Smooth muscle cell of the brain vasculature (primary cell): Measurements from ENCODE around the gene ARID5B.

ENCODE experiments used
- DNase-seq: peaks from one replicate; pipeline ENCODE4 v3.0.0-alpha.2; 2012; ENCODE audit warnings: low read depth, low spot score

The ARID5B gene

DNA sequence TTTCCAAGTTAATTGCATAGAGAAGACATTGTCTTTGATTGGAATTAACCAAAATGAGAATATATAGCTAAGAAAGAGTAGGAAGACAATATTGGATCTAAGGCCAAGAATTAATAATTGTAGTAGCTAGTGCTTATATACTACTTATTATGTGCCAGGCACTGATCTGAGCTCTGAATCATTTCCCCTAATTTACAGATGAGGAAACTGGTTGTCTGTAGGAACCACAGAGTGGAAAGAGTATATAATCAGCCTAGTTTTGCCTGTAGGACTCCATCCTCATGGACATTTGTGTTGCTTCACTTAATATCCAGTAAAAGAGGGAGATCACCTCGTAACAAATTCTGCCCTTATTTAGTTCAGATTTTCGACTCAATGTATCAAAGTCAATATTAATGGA is 127.9 kb downstream of the ARID5B start:
- no peak for DNase-seq

DNA sequence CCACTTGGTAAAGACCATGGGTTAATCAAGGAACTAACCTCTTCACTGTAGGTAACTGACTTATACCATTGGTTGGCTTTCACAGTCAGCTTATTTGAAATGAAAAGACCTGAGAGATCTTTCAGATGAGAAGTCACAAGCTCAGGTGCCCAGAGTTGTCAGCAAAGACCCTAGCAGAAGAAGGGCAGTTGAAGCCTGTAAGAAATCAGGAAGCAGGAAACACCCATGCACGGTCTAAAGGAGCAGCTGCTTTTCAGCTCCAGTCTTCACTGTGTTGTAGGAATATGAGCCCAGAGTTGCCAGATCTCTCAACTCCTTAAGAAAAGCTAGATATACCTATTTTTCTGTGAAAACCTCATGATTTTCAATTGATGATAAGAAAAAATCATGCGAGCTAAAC is 130.0 kb downstream of the ARID5B start:
- DNase-seq: no peak

DNA sequence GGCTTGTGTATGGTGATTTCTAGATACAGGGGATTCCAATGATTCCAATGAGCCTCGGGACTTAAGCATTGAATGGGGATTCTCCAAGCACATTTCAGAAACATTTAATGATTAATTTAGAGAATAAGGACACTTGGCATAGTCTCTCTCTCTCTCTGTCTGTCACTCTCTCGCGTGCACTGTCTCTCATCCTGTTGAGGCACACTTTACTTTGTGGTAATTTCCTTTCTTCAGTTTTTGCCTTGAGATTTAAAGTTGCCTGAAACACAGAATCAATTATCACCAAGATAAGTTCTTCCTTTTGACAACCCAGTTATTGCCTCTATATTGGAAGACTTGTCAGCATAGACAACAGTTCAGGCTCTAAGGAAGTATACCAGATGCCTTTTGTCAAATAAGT is 131.6 kb downstream of the ARID5B start:
- no peak for DNase-seq

DNA sequence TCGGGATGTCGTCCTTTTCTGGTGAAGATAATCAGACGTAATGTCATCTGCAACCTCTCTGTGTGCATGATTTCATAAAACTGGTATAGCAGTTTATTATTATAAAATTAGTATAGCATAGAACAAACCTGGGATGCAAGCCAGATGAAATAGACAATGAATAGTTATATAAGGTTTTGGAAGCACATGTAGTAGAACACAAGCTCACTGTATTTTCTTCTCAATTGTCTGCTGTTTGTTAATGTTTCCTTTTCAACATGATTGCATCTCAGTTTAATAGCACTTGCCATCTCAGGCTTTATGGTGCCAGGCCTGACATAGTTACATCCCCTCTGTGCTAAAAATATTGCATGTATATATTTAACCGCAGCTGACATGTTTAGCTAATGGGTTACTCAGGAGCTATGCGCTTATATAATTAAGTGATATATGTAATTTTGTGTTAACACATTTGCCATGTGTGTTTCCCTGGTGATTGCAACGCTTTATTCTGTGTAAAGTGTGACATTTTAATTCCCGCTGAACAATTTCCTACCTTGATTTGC is 132.7 kb downstream of the ARID5B start:
- DNase-seq: no peak

DNA sequence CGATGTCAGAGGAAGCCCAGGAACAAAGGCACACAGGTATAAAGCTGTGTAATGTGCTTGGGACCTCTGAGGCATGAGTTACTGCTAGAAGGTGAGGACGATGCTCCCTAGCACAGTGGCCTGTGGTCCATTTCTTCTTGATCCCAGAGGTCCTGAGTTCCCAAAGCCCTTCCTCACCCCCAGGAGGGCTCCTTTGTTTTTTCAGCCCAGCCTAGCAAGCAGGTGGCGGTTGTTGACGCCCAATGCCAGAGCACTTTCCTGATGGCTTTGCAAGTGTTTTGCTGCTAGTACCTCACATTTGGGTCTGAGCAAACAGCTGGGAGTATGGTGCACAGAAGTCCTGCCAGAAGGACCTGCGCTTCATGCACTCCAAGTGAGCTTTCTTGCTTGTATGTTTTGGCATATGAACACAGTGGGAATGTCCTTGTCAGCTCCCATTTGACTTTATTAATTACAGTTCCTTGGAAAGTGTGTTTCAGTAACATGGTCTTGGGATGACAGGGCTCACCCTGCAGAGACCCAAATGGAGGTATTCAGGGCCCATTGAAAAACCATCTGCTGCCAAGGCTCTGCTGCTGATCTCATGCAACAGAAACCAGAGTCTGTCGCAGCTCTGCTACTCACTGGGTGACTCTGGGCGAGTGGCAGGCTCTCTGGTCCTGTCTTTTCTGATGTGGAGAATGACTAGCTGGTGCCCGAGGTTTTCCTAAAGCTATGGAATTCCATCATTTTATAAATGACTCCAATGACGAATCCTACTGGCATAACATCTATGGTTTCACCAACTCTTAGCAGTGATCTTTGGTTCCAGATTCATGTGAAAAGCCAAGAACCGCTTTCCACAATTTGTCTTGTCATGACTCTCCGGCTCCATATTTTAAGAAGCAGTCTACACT is 134.9 kb downstream of the ARID5B start:
- DNase-seq: no peak

DNA sequence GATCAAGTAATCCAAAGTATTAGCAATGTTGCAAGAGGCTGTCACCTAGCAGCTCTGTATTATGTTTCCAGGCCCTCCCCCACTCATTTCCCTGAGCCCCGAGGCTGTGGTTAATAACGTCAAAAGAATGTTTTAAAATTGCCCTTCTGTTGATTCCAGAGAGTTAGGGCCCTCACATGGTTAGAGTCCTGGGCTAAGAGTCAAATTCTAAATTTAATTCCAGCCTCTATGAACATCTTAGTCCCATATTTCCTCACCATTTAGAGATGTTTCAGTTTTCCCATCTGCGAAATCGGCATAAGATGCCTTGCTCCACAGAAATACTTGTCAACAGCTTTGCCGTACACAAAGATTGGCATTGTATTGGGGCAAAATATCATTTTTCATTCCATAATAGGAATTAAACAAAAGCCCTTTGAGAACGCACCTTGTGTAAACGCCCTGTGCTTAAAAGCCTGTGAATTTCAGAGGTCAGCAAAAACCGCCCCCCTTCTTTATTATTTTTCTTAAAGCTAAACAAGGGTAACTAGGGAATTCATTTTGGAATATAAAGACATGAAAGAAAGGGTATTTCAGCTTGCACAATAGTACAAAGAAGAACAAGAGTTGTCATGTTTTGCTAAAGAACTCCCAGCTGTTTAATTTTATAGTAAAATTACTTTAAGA is 135.8 kb downstream of the ARID5B start:
- DNase-seq: no peak

DNA sequence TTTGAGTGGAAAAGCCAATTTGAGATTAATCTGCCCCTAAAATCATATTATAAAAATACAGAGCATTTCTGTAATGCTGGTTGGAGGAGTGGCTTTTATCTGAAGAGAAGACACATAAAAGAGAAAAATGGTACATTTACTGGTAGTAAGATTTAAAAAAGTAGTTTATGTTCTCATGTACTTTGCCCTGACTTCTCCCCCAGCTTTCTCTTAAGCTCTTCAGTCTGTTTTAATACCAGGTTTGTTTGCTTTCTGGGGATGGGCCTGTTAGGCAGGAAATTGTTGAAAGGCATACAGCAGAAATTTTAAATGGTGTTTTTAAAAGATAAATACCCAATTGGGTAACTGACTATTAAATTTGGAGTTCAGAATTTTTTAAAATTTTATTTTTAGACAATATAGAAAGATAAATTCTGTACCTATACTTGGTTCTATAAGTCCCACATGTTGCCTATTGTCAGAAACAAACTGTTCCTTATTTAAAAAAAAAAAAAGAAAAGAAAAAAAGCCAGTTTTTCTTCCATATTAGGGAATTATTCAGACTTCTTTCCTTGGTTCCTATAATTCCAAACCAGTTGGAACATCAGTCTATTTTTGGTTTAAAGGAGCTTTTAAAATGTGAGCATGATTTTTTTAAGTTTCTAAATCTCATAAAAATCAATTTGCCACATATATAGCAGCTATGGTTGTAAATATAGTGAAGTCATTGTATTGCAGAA is 136.6 kb downstream of the ARID5B start:
- DNase-seq: no peak

DNA sequence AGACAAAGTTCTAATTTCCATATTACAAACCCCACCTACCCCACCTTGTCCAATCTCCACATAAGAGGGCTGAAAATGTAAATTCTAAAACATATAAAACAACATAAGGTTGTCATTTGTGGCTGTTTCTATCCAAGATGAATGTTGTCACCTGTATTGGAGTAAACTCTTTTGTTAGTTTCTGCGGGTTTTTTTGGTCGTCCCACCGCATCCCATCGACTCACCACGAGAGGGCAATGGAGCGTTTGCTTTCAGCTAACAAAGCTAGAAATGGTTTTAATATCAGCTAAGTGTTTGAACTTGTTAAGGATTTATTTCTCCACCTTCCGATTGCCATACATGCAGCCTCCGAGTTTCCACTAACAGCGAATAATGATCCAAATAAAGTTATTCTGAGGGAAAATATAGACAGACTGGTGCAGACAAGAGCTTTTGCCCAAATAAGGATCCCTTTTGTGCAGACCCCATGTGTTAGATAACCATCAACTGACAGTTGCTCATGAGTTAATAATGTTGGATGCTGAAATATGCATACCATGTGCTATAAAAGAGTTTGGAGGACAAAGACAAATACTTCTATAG is 137.2 kb downstream of the ARID5B start:
- DNase-seq: no peak

DNA sequence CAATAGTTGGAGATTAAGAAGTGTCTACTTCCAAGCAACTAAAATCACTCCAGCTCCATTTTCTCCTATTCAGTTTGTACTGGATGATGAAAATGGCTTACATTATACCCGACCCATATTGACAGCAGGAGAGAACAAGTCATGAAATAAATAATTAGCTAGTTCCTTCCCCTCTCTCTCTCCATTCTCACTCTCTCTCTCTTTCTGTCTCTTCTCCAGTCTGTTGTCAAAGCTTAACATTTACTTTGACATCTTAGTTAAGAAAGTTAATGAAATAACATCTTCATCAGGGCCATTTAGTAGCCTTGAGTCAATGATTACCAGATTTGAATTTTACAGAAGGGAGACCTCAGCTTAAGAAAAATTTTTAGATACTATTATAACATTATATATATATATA is 138.5 kb downstream of the ARID5B start:
- DNase-seq: no peak

DNA sequence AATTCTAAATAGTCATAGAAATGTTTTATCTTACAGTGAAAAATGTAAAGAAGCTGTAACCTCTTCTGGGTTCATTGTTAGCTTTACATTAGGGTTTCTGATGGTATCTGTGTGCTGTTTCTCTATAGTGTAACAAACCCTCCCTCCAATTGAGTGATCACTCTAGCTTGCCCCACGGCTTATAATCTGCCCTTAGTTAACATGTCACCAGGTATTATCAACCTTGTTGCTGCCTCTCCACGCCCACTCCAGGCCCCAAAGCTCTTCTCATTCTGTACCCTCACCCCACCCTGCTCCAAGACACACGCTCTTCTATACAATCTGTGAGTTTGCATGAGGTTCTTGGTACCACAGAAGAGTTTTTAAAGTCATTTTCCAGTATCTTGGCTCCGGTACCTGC is 139.4 kb downstream of the ARID5B start:
- no peak for DNase-seq

DNA sequence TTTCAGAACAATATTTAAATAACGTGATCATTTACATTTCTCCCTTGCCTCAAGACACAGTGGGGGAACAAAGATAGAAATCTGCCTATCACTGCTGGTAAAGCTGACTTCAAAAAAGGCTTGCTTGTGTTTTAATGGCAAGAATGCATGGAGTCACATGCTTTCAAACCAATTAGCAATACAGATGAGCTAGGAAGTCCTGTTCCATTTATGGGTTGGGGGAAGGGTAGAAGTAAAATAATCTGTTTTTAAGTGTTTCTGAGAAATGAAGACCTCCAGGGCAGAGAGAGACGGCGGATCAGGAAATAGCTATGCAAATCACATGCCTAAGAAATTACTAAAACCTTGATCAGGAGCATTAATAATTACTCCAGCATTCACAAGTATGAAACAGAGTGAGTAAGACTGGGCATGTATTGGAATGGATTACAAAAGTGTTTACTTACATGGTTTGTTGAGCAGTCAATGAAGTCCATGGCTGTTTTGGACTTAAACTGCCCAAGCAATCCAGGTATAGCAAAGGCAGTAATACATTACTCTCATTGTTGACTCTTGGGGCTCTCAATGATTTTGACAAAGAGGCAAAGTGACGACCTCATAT is 142.0 kb downstream of the ARID5B start:
- DNase-seq: no peak

DNA sequence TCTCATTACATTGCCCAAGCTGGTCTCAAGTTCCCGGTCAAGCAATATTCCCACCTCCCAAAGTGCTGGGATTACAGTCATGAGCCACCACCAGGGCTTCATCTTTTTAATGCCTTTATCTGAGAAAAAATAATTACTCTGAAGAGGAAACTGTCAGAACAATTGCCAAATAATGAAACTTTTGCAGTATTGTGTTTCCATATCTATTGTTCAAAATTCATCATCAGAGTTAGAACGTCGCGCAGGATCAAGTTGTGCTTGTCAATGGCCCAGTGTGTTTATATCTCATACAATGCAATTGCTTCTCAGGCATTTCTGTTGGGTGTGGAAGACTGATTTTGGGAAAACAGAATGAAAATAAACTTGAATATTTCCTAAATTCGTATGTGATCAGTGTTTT is 143.1 kb downstream of the ARID5B start:
- DNase-seq: no peak

DNA sequence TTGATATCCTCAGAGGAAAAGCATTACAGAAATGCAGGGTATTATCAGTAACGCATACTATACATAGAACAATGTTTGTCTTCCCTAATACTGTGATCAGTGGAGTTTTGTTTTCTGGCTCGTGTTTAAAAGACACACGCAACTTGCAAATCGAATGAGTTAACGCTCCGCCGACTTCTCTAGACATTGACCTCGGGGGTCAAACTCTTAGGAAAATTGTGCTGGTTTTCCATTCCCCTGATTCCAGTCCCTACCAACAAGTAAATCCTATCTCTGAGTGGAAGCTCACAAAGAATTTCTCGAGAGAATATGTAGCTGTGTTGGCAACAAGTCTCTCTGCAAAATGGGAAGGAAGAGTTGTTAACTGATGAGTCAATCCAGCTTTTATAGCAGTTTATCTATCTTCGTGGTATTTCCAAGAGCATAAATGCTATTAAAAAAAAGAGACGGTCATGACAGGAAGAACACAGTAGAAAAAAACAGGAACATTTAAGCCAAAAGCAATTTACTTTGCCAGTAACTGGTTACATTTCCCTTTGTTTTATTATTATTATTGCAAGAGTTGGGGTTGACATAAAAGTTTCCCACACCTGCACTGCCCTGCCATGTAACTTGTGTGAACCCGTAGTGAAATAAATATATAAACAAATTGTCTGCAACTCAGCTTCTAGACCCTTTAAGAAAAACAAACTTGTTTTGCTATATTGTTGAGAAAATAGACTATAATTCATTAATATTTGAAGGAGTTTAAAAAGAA is 144.4 kb downstream of the ARID5B start:
- no peak for DNase-seq

DNA sequence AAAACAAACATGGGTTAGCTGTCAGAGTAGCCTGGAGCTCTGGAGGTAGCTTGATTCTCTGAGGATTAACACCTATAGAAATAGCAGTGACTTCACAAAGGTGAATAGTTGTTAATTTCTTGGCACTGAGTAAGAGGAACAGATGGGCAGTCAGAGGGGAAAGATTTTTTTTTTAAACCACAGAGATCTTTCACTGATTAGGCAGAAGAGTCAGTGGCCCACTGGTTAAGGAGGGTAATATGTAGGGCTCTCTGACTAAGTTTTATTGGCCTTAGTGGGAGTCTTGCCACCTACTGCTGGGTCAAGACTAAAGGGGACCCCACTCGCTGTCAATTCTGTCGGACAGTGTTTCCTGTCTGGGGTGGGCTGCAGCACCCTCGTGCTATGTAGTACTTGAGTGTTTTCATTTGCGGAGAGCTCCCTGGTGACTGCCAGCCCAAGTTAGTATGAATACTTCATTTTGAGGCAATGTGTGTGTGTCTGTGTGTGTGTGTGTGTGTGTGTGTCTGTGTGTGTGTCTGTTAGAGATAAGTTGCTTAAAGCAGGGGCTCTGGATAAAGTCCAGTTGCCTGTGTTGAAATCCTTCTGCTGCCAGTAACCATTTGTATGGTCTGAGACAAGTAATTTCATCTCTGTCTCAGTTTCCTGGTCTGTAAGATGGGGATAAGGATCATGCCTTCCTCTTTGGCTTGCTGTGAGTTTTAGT is 145.2 kb downstream of the ARID5B start:
- no peak for DNase-seq

DNA sequence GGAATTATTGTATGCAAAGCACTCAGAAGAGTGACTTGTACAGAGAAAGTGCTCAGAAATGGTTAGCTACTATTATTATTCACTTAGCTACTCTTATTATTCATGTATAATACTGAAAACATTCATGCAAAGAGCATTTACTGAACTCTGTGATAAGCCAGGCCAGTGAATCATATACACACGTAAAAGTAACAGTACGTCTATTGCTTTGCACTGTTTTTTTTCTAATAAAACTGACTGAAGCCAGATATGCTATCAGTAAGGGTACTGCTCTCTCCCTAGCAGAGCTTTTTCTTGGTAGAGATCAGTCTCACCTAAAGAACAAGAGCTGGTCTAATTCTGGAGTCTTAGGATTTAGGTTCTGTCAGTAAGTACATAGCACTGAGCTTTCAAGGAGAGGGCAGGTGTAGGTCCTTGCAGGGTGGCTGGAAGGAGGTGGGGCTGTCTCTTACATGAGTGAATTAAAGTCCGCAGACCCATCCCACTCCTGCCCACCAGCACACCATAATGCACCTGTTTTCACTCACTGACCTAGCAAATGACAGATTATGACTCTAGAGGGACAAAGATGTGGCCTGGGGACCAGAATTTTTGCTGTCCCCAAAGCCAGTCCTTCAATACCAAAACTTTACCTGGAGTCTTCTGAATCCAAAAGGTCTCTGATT is 145.9 kb downstream of the ARID5B start:
- DNase-seq: no peak

DNA sequence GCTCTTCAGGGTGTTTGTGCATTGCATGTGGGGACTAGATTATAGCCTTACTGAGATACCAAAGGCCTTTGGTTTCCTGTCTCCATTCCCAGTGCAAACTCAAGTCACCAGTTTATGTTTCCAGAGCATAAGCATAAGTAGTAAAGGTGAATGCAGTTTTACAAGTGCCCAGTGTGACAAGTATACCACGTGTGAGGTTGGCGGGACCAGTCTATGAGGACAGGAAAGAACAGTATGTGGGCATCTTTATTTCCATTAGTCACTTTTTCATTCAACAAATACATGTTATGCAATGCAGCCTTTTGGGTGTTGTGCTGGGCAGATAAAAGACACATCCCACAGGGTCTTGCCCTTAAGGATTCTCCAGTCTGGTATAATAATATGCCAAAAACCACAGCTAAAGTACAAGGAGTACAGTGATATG is 146.5 kb downstream of the ARID5B start:
- DNase-seq: no peak

DNA sequence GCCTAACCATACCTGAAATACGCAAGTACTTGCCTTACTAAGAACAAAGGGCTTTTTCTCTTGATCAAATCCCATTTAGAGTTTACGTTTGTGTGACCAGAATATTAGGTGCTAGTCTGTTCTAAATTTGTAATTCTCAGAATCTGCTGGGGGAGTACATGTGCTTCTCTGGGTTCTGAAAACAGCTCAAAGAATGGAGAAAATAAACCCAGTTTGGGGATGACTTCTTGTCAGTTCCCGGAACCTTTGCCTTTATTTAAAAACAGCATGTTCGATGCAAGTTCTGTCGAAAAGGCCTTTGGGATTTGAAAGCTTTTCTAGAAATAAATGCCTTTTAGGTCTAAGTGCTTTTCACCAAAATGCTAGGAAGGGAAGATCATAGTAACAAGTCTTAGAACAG is 147.0 kb downstream of the ARID5B start:
- no peak for DNase-seq

DNA sequence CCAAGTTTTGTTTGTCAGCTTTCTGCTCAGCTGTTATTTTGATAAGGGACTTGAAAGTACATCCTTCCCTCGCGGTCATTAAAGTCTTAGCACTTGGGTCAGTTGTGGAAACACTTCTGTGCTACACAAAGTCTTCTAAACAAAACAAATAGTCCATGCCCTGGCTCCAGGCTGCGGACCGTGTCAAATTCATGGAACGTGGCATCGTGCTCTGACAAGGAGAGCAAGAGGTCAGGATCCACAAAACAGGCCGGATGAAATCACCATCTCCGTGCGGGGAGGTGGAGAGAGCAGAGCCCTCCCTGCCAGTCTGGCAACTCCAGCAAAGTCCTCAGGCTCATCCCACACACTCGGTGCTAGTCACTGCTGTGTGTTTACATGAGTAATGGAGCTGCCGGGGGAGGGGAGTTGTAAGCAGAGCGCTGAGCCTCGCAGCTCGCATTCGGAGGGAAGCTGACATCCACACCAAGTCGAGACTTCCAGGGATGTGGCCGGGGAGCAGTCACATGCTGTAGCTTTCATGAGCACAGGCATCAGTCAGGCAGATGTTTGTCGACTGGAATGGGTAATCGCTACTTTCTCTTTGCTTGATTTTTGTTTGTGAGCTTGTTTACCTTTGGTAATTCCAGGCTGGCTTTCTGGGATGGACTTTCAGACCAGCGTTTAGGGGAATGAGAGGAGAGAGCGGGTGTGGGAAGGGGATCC is 147.6 kb downstream of the ARID5B start:
- DNase-seq: peak; percentile 89
